Adrenal gland (tissue), 5 donors: ENCODE data around the gene GSTA1.
A peak's percentile ranks its signal among the peaks of the same experiment; 100 is the strongest.

ENCODE experiments used
- POLR2A ChIP-seq, 2 donors: fragments of 450-650 bp; IDR thresholded peaks; one replicate each; pipeline ENCODE4 v1.6.1; 2017; ENCODE audit warnings: antibody characterized with exemption in 2 of 2, mild to moderate bottlenecking in 2 of 2, moderate library complexity in 1 of 2
- TF ChIP-seq, protein P1 (sequence below), 6 experiments: fragments of 450-650 bp in 4 of 6; fragments of 200-600 bp in 2 of 6; sonication (generic) in 1 of 6; IDR thresholded peaks; 1 replicate in 5 of 6; 2 replicates in 1 of 6; pipeline versions ENCODE4 v1.5.1 to v1.8.0; 2016 to 2021; ENCODE audit warnings: antibody characterized with exemption in 6 of 6, mild to moderate bottlenecking in 2 of 6, moderate library complexity in 1 of 6
- donor health status: DM: no; HTN: no; CAD: no.

DNA sequence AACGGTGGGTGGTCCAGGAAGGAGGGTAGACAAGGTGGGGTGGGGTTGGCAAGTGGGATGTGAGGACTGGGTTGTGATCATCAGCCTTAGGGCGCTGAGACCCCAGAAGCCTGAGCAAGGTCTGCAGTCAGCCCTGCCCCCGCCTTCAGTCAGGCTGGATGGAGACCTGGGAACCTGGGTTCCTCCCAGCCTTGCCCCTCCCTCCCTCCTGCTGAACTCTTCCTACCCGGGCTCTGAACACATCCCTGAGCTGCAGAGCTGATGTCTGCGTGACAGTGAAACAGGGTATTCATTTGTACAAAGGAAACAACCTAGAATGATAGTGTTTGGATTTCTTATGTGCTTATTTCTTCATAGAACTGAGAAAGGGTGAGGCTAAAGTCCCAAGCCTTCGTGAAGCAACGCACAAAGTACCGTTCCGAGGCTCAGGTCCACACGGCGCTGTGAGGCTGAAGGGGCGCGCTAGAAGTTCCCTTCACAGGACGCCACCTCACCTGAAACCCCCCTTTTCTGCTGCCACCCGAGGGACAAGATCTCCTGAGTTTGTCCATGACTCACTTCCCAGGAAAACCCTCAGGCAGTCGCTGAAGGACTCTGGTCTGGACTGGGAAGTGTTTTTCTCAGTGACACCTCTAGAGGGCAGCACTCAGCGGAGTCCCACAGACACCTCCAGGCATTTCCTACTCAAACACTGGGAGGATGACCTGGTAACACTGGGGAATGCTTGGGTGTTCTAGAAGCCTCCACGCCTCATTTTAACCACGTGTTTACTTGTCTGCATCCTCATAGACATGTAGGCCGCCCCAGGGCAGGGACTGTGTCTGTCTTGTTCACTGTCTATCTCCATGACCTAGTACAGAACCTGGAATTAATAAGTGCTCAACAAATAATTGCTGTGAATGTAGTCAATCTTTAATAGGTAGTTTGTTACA lies 35.8 kb upstream of the GSTA1 start:
- TF ChIP-seq, protein P1, sequence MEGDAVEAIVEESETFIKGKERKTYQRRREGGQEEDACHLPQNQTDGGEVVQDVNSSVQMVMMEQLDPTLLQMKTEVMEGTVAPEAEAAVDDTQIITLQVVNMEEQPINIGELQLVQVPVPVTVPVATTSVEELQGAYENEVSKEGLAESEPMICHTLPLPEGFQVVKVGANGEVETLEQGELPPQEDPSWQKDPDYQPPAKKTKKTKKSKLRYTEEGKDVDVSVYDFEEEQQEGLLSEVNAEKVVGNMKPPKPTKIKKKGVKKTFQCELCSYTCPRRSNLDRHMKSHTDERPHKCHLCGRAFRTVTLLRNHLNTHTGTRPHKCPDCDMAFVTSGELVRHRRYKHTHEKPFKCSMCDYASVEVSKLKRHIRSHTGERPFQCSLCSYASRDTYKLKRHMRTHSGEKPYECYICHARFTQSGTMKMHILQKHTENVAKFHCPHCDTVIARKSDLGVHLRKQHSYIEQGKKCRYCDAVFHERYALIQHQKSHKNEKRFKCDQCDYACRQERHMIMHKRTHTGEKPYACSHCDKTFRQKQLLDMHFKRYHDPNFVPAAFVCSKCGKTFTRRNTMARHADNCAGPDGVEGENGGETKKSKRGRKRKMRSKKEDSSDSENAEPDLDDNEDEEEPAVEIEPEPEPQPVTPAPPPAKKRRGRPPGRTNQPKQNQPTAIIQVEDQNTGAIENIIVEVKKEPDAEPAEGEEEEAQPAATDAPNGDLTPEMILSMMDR (IDR thresholded peaks at IDR 0.05): peak; percentile 49 to 70 (median 62)
- TF ChIP-seq POLR2A (IDR thresholded peaks at IDR 0.05): no peak
